Measurements from ENCODE around the gene CENPM.

- TF ChIP-seq CTCF (conservative IDR thresholded peaks at IDR 0.05; ENCODE audit: low read depth in 2 of 2) (no peak), EZH2phosphoT487 (IDR thresholded peaks at IDR 0.05; ENCODE audit: unreplicated experiment) (no peak), EZH2 (IDR thresholded peaks at IDR 0.05; ENCODE audit: low read depth, unreplicated experiment) (no peak), ETS1 (IDR thresholded peaks at IDR 0.05) (no peak), POLR2AphosphoS5 (IDR thresholded peaks at IDR 0.05; ENCODE audit: low read depth) (no peak), NANOG (IDR thresholded peaks at IDR 0.05; ENCODE audit: borderline replicate concordance) (no peak), CREB1 (CRISPR knock-in tag; IDR thresholded peaks at IDR 0.05; ENCODE audit: low read depth) (no peak)
Observed at GRCh38 chr22:41934284-41935014, 12.5 kb downstream of the CENPM start.

All from GM23338 (cell line).